Effector memory CD8-positive, alpha-beta T cell (primary cell): ENCODE measurements around the gene E2F1.

Experiments
- ATAC-seq: fragments of 150-1000 bp; cut with Tn5 transposase; replicated peaks from 2 replicates; pipeline ENCODE4 v1.10.0; 2021; ENCODE audit warnings: mild to moderate bottlenecking, moderate library complexity
- DNase-seq, 3 experiments: peaks; one replicate each; pipeline ENCODE4 v3.0.0; 2021
- H3K27ac Mint-ChIP-seq, 2 donors: one replicate each; pipeline ENCODE4 v1.8.0; 2022; ENCODE audit warnings: mild to moderate bottlenecking in 2 of 2, mixed read lengths in 2 of 2, moderate library complexity in 2 of 2
- H3K27me3 Mint-ChIP-seq, 2 donors: one replicate each; pipeline ENCODE4 v1.8.0; 2022; ENCODE audit warnings: mixed read lengths in 2 of 2
- H3K36me3 Mint-ChIP-seq: one replicate; pipeline ENCODE4 v1.8.0; 2022; ENCODE audit warnings: mild to moderate bottlenecking, moderate library complexity, mixed read lengths; ENCODE audit not compliant: insufficient read depth
- H3K4me1 Mint-ChIP-seq, 2 donors: one replicate each; pipeline ENCODE4 v1.8.0; 2022; ENCODE audit warnings: low read depth in 2 of 2, mixed read lengths in 2 of 2
- H3K4me3 Mint-ChIP-seq, 2 donors: one replicate each; pipeline ENCODE4 v1.8.0; 2022; ENCODE audit warnings: mild to moderate bottlenecking in 2 of 2, mixed read lengths in 2 of 2, moderate library complexity in 2 of 2
- H3K9me3 Mint-ChIP-seq, 2 donors: one replicate each; pipeline ENCODE4 v1.8.0; 2022; ENCODE audit warnings: mixed read lengths in 2 of 2
- total RNA-seq, 9 experiments: gene quantifications; one replicate each; lab custom pipeline; 2026; lab: John Stamatoyannopoulos, UW

The E2F1 gene
- total RNA-seq, result 2.8 to 30.7 (median 12.5) reads per million in 9 experiments

GRCh38 chr20:33686100-33686983, at the start of gene E2F1:
E2F1 (minus strand) TSS chr20:33686385; CDS start chr20:33686264, 121 bp downstream.
- H3K9me3 Mint-ChIP-seq, result no peaks in the 10 kb centered on the region
- DNase-seq (peak; percentile 92 to 95 (median 92)), ATAC-seq (peak; percentile 92)
- H3K36me3 Mint-ChIP-seq, result peaks cover 9% of the 10 kb centered on the region
- peak within 1 kb of the TSS; percentile 1 to 90 for H3K27ac Mint-ChIP-seq
- peaks cover 13 to 28% of the 10 kb centered on the region in 2 donors for H3K4me1 Mint-ChIP-seq
- no peaks in the 10 kb centered on the region for H3K27me3 Mint-ChIP-seq
- H3K4me3 Mint-ChIP-seq, result peak within 1 kb of the TSS; percentile 64 to 79

DNA sequence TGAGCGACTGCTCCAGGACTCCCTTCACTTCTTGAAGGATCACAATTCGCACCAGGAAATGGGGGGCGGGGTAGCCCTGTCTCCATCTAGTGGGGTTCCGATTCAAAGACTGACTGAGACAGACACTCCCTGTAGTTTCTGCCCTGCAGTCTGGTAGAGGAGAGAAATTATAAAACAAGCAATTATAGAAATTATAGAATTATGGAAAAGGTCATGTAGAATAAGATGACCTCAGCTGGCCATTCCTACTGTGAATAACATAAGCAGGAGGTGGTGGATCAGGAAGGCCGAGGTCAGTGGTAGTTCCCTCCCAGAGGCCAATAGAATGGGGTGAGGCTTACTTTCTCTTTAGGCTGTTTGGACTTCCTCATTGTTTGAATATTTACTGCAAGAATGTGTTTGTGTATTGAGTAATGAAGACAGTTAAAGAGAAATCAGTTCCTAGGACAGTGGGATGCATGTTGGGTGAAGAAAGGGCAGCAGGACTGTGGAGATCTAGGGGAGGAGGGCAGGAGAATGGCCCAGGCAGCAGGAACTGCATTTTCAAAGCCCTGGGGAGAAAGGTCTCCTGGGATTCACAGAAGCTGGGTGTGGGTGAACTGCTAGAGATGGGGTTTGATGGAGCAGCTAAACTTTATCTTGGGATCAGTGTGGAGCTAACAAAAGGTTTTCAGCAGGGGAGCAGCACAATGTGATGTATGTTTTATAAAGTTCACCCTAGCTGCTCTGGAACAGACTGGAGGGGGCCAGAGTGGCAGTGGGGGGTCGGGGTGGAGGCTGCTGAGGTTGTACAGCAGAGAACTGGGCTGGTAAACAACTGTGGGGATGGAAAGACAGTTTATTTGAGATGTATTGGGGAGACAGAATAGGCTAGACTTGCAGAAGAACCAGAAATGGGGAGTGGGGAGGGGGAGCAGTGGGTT, 47.7 kb upstream of the E2F1 start:
- DNase-seq, result no peak
- Mint-ChIP-seq H3K27me3 (no peaks in the 10 kb centered on the region), H3K27ac (peak overlapping the region; percentile 72 to 76), H3K4me3 (peak overlapping the region; percentile 89 to 92), H3K36me3 (peaks cover 9% of the 10 kb centered on the region), H3K9me3 (peaks cover 5 to 6% of the 10 kb centered on the region in 2 donors), H3K4me1 (peaks cover 16 to 18% of the 10 kb centered on the region in 2 donors)
- no peak for ATAC-seq

DNA sequence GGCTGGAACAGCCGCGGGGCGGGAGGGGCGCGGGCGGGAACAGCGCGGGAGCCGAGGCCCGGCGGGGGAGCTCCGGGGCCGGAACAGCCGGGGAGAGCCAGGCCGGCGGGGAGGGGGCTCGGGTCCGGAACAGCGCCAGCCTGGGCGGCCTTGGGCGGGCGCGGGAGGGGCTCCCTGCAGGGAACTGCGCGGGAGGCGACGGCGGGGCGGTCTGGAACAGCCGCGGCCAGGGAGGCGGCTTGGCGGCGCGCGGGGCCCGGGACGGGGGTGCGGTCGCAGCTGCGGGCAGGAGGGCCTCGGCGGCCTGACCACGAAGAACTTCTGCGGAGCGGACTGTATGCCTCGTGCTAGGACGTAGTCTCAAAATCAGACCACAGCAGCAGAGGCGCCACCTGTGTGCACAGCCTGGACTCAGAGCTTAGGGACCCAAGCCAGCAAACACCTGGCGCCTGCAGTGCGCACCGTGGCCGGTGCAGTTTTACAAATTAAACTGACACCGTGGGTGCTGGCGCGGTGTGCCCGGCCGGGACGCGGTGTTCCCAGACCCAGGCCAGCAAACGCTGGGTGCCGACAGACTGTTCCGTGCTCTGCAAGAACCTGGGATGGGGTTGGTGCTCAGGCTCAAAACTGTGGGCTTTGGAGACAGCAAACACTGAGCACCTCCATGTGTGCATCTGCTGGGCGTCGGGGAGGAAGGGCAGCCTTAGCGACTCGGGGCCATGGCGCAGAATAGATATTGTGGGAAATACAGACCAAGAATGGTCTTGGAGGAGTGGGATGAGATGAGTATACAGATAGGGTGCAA, 46.2 kb upstream of the E2F1 start:
- peaks cover 5 to 6% of the 10 kb centered on the region in 2 donors for H3K9me3 Mint-ChIP-seq
- H3K27me3 Mint-ChIP-seq, result no peaks in the 10 kb centered on the region
- H3K36me3 Mint-ChIP-seq, result peaks cover 9% of the 10 kb centered on the region
- peak; percentile 74 for ATAC-seq
- DNase-seq, result peak in 2 of 3 experiments; percentile 83 to 88
- H3K4me1 Mint-ChIP-seq, result peaks cover 16 to 18% of the 10 kb centered on the region in 2 donors
- H3K4me3 Mint-ChIP-seq, result peak overlapping the region; percentile 89 to 92
- H3K27ac Mint-ChIP-seq, result peak overlapping the region; percentile 22 to 93

DNA sequence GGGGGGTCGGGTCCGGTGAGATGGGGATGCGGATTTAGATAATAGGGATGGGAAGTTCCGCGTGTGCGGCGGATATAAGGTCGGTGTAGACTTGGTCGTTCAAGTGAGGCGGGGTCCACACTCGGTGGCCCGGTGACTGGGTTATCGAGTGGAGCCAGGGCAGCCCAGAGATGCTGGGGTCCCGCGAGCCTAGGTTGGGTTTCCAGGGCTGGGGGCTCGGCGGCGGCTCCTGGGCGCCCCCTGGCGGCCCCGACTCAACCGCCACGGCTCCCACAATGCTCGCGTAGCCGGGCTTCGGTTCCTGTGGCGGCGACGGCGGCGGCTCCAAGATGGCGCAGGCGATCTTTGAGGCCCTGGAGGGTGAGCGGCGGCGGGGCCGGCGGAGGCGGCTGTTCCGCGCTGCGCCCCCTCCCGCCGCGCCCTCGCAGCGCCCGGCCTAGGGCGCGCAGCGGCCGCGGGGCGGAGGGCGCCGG, 45.5 kb upstream of the E2F1 start, which contains the start of gene ZNF341:
Gene ZNF341 (plus strand): TSS at position 304 of the 473 bp plus-strand sequence. CDS start 26 bp downstream, at position 330.
- Mint-ChIP-seq H3K4me1 (peaks cover 16 to 18% of the 10 kb centered on the region in 2 donors), H3K27ac (peak within 1 kb of the TSS; percentile 93 to 94), H3K9me3 (peaks cover 2% of the 10 kb centered on the region in 2 donors), H3K27me3 (no peaks in the 10 kb centered on the region), H3K36me3 (peaks cover 9% of the 10 kb centered on the region), H3K4me3 (peak within 1 kb of the TSS; percentile 89 to 92)
- DNase-seq (peak in 2 of 3 experiments; percentile 83 to 90), ATAC-seq (peak; percentile 83)

- peak overlapping the region; percentile 93 to 94 for H3K27ac Mint-ChIP-seq
- H3K36me3 Mint-ChIP-seq, result peaks cover 9% of the 10 kb centered on the region
- H3K4me1 Mint-ChIP-seq, result peaks cover 16 to 18% of the 10 kb centered on the region in 2 donors
- no peaks in the 10 kb centered on the region for H3K9me3 Mint-ChIP-seq
- ATAC-seq (no peak), DNase-seq (peak in 1 of 3 experiments; percentile 2)
- H3K27me3 Mint-ChIP-seq, result no peaks in the 10 kb centered on the region
- H3K4me3 Mint-ChIP-seq, result peak overlapping the region; percentile 89 to 92
Observed at GRCh38 chr20:33730946-33731692, 44.9 kb upstream of the E2F1 start.

- ATAC-seq, result no peak
- peak overlapping the region in 1 of 2 donors; percentile 28 for H3K27ac Mint-ChIP-seq
- no peaks in the 10 kb centered on the region for H3K27me3 Mint-ChIP-seq
- H3K4me3 Mint-ChIP-seq, result no peak overlapping the region
- peaks cover 12 to 16% of the 10 kb centered on the region in 2 donors for H3K4me1 Mint-ChIP-seq
- DNase-seq, result no peak
- peaks cover 9% of the 10 kb centered on the region for H3K36me3 Mint-ChIP-seq
- H3K9me3 Mint-ChIP-seq, result no peaks in the 10 kb centered on the region
Observed at GRCh38 chr20:33729101-33729500, 42.9 kb upstream of the E2F1 start.

GRCh38 chr20:33728463-33728862, 42.3 kb upstream of the E2F1 start:
- ATAC-seq (no peak), DNase-seq (no peak)
- Mint-ChIP-seq H3K4me3 (no peak overlapping the region), H3K4me1 (peaks cover 8 to 10% of the 10 kb centered on the region in 2 donors), H3K27me3 (no peaks in the 10 kb centered on the region), H3K27ac (peak overlapping the region in 1 of 2 donors; percentile 66), H3K36me3 (peaks cover 9% of the 10 kb centered on the region), H3K9me3 (no peaks in the 10 kb centered on the region)

- Mint-ChIP-seq H3K4me3 (no peak overlapping the region), H3K9me3 (no peaks in the 10 kb centered on the region), H3K4me1 (peaks cover 8% of the 10 kb centered on the region in 2 donors), H3K27ac (peak overlapping the region in 1 of 2 donors; percentile 66), H3K27me3 (no peaks in the 10 kb centered on the region), H3K36me3 (peaks cover 6% of the 10 kb centered on the region)
- DNase-seq (no peak), ATAC-seq (no peak)
Observed at GRCh38 chr20:33727806-33728205, 41.6 kb upstream of the E2F1 start.

GRCh38 chr20:33727115-33727479, 40.9 kb upstream of the E2F1 start:
- H3K27me3 Mint-ChIP-seq, result no peaks in the 10 kb centered on the region
- H3K4me1 Mint-ChIP-seq, result peaks cover 4% of the 10 kb centered on the region in 2 donors
- ATAC-seq, result no peak
- H3K4me3 Mint-ChIP-seq, result no peak overlapping the region
- peaks cover 4% of the 10 kb centered on the region for H3K36me3 Mint-ChIP-seq
- no peaks in the 10 kb centered on the region for H3K9me3 Mint-ChIP-seq
- H3K27ac Mint-ChIP-seq, result no peak overlapping the region
- no peak for DNase-seq

GRCh38 chr20:33725607-33726264, 39.6 kb upstream of the E2F1 start:
- H3K36me3 Mint-ChIP-seq, result no peaks in the 10 kb centered on the region
- H3K4me3 Mint-ChIP-seq, result no peak overlapping the region
- H3K27me3 Mint-ChIP-seq, result no peaks in the 10 kb centered on the region
- no peaks in the 10 kb centered on the region for H3K9me3 Mint-ChIP-seq
- ATAC-seq, result no peak
- DNase-seq, result no peak
- H3K27ac Mint-ChIP-seq, result no peak overlapping the region
- H3K4me1 Mint-ChIP-seq, result peaks cover 3 to 5% of the 10 kb centered on the region in 2 donors

GRCh38 chr20:33724439-33725094, 38.4 kb upstream of the E2F1 start:
- Mint-ChIP-seq H3K9me3 (no peaks in the 10 kb centered on the region), H3K36me3 (peaks cover 9% of the 10 kb centered on the region), H3K27me3 (no peaks in the 10 kb centered on the region), H3K4me3 (no peak overlapping the region), H3K4me1 (peaks cover 7 to 10% of the 10 kb centered on the region in 2 donors), H3K27ac (no peak overlapping the region)
- DNase-seq (no peak), ATAC-seq (no peak)
